A673 (cell line): ENCODE data around the gene RDH16. TPM values are rescaled to one million over a fixed set of nuclear protein-coding genes. Genes with fewer than 3 reads are reported as not detected.

ENCODE experiments used
- BruUV-seq: library from RNA; stranded (reverse); fragments of 400-500 nt; replicated peaks from 2 replicates; lab custom pipeline; 2021; lab: Mats Ljungman, UMichigan
- CTCF ChIA-PET: fragments of 300-600 bp; sonication (Branson Sonifier 250); formaldehyde crosslinking; loops from one replicate; lab custom pipeline; 2022; ENCODE audit warnings: antibody characterized with exemption; lab: Charles Lee
- POLR2A ChIA-PET: fragments of 300-600 bp; sonication (Branson Sonifier 250); formaldehyde crosslinking; loops from one replicate; lab custom pipeline; 2022; ENCODE audit warnings: antibody characterized with exemption; ENCODE audit not compliant: low non-redundant PET; lab: Charles Lee
- DNase-seq: peaks from one replicate; pipeline ENCODE4 v3.0.0-alpha.2; 2015; ENCODE audit warnings: low spot score
- H3K27ac ChIP-seq: fragments of 200-600 bp; sonication (generic); 2 replicates; pipeline ENCODE4 v1.5.1; 2016; ENCODE audit warnings: mixed run types, low read depth, mild to moderate bottlenecking, mixed read lengths, antibody characterized with exemption, low read length; ENCODE audit not compliant: poor library complexity, severe bottlenecking
- H3K27me3 ChIP-seq: fragments of 200-600 bp; sonication (generic); replicated peaks from 2 replicates; pipeline ENCODE4 v1.6.1; 2017; ENCODE audit warnings: mixed run types, low read depth, mild to moderate bottlenecking, mixed read lengths, antibody characterized with exemption, low read length; ENCODE audit not compliant: insufficient read depth, poor library complexity
- H3K36me3 ChIP-seq: fragments of 200-600 bp; sonication (generic); 2 replicates; pipeline ENCODE4 v1.6.1; 2016; ENCODE audit warnings: mixed run types, mild to moderate bottlenecking, mixed read lengths, antibody characterized with exemption, low read length; ENCODE audit not compliant: insufficient read depth, poor library complexity, severe bottlenecking
- H3K4me1 ChIP-seq: fragments of 200-600 bp; sonication (generic); 2 replicates; pipeline ENCODE4 v1.6.1; 2017; ENCODE audit warnings: mixed run types, mild to moderate bottlenecking, mixed read lengths, antibody characterized with exemption, low read length; ENCODE audit not compliant: insufficient read depth, poor library complexity, severe bottlenecking
- H3K4me3 ChIP-seq: fragments of 200-600 bp; sonication (generic); 2 replicates; pipeline ENCODE4 v1.5.1; 2016; ENCODE audit warnings: low read depth, mixed run types, mild to moderate bottlenecking, mixed read lengths, low read length; ENCODE audit not compliant: poor library complexity, severe bottlenecking
- H3K9me3 ChIP-seq: fragments of 200-600 bp; sonication (generic); 2 replicates; pipeline ENCODE4 v1.6.1; 2016; ENCODE audit warnings: mixed run types, low read depth, mild to moderate bottlenecking, mixed read lengths, antibody characterized with exemption, low read length; ENCODE audit not compliant: poor library complexity, severe bottlenecking
- CTCF ChIP-seq: fragments of 300-800, 200-600 bp; sonication (generic); conservative IDR thresholded peaks from 2 replicates; pipeline ENCODE4 v1.5.1; 2017; ENCODE audit warnings: low read depth, mild to moderate bottlenecking, antibody characterized with exemption, low read length, moderate library complexity, mixed read lengths
- EZH2 ChIP-seq: fragments of 200-600 bp; sonication (generic); IDR thresholded peaks from 2 replicates; pipeline ENCODE4 v1.6.1; 2017; ENCODE audit warnings: borderline replicate concordance, low read depth, mild to moderate bottlenecking, mixed read lengths, antibody characterized with exemption, low read length; ENCODE audit not compliant: poor library complexity, severe bottlenecking
- intact Hi-C: fragments of 100-400 bp; cut with micrococcal nuclease; formaldehyde crosslinking; loops from one replicate; pipeline ENCODE4 v1.10.0; 2022; ENCODE audit not compliant: unreplicated experiment
- total RNA-seq: library from RNA; stranded (reverse); gene quantifications from 2 replicates; pipeline ENCODE4 v1.2.3, GENCODE V29; 2021

The RDH16 gene
- total RNA-seq, 1 experiment from 2014 or later, result 0.24 TPM

GRCh38 chr12:56954958-56955355, 2.5 kb downstream of the RDH16 start:
- no TSS peak for BruUV-seq
- H3K4me1 ChIP-seq, result no peaks in the 10 kb centered on the region
- intact Hi-C loops, result no loop called here
- no peaks in the 10 kb centered on the region for H3K27me3 ChIP-seq
- no peak for TF ChIP-seq EZH2
- no peak for TF ChIP-seq CTCF
- POLR2A ChIA-PET, result no interaction called here
- H3K4me3 ChIP-seq, result no peak overlapping the region
- H3K9me3 ChIP-seq, result peaks cover 6% of the 10 kb centered on the region
- H3K36me3 ChIP-seq, result no peaks in the 10 kb centered on the region
- CTCF ChIA-PET, result no interaction called here
- no peak overlapping the region for H3K27ac ChIP-seq
- no peak for DNase-seq

GRCh38 chr12:56954057-56954957, 3.1 kb downstream of the RDH16 start:
- no peak overlapping the region for H3K27ac ChIP-seq
- POLR2A ChIA-PET, result no interaction called here
- CTCF ChIA-PET, result no interaction called here
- no peaks in the 10 kb centered on the region for H3K36me3 ChIP-seq
- no peaks in the 10 kb centered on the region for H3K27me3 ChIP-seq
- BruUV-seq, result no TSS peak
- no peak for DNase-seq
- H3K9me3 ChIP-seq, result peaks cover 6% of the 10 kb centered on the region
- no peak for TF ChIP-seq CTCF
- no peak for TF ChIP-seq EZH2
- no peak overlapping the region for H3K4me3 ChIP-seq
- H3K4me1 ChIP-seq, result no peaks in the 10 kb centered on the region
- intact Hi-C loops, result no loop called here

- DNase-seq, result no peak
- Histone ChIP-seq H3K4me3 (no peak overlapping the region), H3K27me3 (no peaks in the 10 kb centered on the region), H3K27ac (no peak overlapping the region), H3K36me3 (no peaks in the 10 kb centered on the region), H3K4me1 (no peaks in the 10 kb centered on the region), H3K9me3 (peaks cover 3% of the 10 kb centered on the region)
- ChIA-PET CTCF (no interaction called here), POLR2A (no interaction called here)
- intact Hi-C loops, result no loop called here
- BruUV-seq, result no TSS peak
- no peak for TF ChIP-seq CTCF
- no peak for TF ChIP-seq EZH2
These were observed 4.1 kb downstream of the RDH16 start for GRCh38 chr12:56953314-56953713.
